GM18505 (cell line): ENCODE data around the gene KIF17.

Experiments used
- ATAC-seq: cut with Tn5 transposase; IDR thresholded peaks from one replicate; pipeline ENCODE4 v1.9.1; 2021; ENCODE audit not compliant: unreplicated experiment
- POLR2A ChIP-seq: IDR thresholded peaks from 4 replicates; pipeline ENCODE4 v1.6.1; 2011; ENCODE audit warnings: borderline replicate concordance; ENCODE audit not compliant: insufficient read depth, insufficient read length; ENCODE audit errors: extremely low read depth

Gene KIF17

DNA sequence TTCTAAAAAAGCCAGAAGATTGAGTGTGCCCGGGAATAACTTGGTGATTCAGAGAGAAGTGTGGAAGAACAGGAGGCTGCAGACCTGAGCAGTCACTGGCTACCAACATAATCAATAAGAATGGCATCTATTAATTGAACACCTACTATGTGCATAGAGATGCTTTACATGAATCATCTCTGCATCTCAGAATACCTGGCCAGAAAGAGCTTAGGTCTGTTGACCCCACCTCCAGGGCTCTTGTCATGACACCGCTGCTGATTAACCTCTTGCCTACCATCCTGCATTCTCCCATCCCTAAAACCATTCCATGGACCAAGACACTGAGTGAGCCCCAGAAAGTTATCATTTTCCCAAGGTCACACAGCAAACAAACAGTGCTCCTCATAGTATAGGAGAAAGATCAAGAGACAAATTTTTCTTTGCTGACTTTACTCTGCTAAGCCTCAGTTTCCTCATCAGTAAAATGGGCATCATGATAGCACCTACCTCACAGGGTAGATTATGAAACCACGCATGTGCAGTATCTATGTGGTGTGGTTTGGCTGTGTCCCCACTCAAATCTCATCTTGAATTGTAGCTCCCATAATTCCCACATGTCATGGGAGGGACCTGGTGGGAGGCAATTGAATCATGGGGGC, 100.8 kb downstream of the KIF17 start:
- ATAC-seq = no peak
- TF ChIP-seq POLR2A = no peak

DNA sequence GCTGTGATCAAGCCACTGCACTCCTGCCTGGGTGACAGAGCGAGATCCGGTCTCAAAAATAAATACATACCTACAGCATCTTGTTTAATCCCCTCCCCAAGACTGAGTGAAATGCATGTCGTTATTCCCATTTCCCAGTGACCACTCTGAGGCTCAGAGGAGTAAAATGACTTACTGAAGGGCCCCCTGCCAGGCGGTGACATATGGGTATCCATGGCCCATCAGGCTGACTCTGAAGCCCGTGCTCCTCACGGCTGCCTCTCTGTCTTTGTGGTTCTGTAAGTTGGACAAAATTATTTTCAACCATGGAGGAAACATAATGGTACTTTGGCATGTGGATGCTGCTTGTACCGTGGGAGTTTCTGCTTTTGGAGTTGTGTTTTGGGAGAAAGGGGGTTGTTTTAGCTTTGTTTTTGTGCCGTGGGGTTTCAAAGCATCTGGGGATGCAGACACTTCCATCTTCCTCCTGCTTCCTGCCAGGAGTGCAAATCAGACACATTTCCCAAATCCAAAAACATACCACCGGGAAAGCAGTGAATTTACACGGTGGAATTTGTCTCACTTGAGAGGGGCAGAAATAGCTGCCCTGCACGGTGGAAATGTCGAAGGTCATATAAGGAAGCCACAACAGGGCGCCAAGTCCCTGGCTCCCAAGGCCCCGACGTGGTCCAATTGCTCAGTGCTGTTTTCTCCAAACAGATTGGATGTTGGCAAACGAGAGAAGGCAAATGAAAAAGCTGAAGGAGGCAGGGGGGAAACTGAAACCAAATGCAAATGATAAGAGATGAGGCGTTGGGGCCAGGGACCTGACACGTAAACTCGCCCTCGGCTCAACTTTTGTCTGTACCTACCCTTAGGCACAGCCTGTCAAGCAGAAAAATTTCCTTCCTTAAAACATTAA, 101.6 kb downstream of the KIF17 start:
- ATAC-seq = no peak
- no peak for TF ChIP-seq POLR2A

DNA sequence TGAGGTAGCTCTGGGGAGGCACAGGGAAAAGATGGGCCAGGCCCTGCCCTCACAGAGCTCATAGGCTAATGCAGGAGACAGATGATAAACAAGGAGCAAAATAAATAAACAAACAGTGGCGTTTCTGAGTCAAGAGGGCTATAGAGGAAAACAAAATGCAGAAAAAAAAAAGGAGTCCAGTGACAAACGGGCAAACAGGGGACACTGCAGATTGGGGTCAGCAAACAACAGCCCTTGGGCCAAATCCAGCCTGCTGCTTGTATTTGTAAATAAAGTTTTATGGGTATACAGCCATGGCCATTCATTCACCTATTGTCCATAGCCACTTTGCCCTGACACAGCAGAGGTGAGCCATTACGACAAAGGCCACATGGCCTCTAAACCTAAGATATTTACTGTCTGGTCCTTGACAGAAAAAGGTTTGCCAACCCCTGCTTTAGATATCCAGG, 103.7 kb downstream of the KIF17 start:
- no peak for ATAC-seq
- no peak for TF ChIP-seq POLR2A
